Activated CD4-positive, alpha-beta T cell treated with anti-CD3 and anti-CD28 coated beads for 36 hours (primary cell): ENCODE measurements around the gene ALKAL2. TPM values are rescaled to one million over a fixed set of nuclear protein-coding genes. Genes with fewer than 3 reads are reported as not detected.

Source experiments
- ATAC-seq: fragments of 200-7000 bp; cut with Tn5 transposase; one replicate; pipeline ENCODE4 v1.10.0; 2021; ENCODE audit warnings: mild to moderate bottlenecking, moderate library complexity
- CTCF ChIA-PET: fragments of 350-600 bp; sonication (Branson Sonifier 250); formaldehyde crosslinking; loops from one replicate; lab custom pipeline; 2021; ENCODE audit warnings: antibody characterized with exemption; lab: Charles Lee
- POLR2A ChIA-PET: fragments of 350-600 bp; sonication (Branson Sonifier 250); formaldehyde crosslinking; loops from one replicate; lab custom pipeline; 2021; ENCODE audit warnings: antibody characterized with exemption, inconsistent platforms; lab: Charles Lee
- DNase-seq: peaks from one replicate; pipeline ENCODE4 v3.0.0-alpha.2; 2020
- H3K27ac Mint-ChIP-seq: one replicate; pipeline ENCODE4 v1.8.0; 2021; ENCODE audit warnings: mixed read lengths
- H3K27me3 Mint-ChIP-seq: one replicate; pipeline ENCODE4 v1.8.0; 2021; ENCODE audit warnings: mixed read lengths
- H3K36me3 Mint-ChIP-seq: one replicate; pipeline ENCODE4 v1.8.0; 2021; ENCODE audit warnings: low read depth, mixed read lengths
- H3K4me1 Mint-ChIP-seq: one replicate; pipeline ENCODE4 v1.8.0; 2021; ENCODE audit warnings: mixed read lengths
- H3K4me3 Mint-ChIP-seq: one replicate; pipeline ENCODE4 v1.8.0; 2021; ENCODE audit warnings: mild to moderate bottlenecking, moderate library complexity, mixed read lengths
- H3K9me3 Mint-ChIP-seq: one replicate; pipeline ENCODE4 v1.8.0; 2021; ENCODE audit warnings: low read depth, mixed read lengths
- intact Hi-C, 2 experiments: fragments of 100-400 bp; cut with DNase I in 1 of 2; cut with micrococcal nuclease in 1 of 2; formaldehyde crosslinking; loops; one replicate each; pipeline versions ENCODE4 v1.14.2 to v1.15.1; 2022 to 2024; cut with DNase I, micrococcal nuclease
- total RNA-seq, 2 experiments: library from RNA; stranded (reverse); gene quantifications; one replicate each; pipeline ENCODE4 v1.2.3, GENCODE V29; 2021

The ALKAL2 gene
- total RNA-seq, 2 experiments from 2014 or later = not detected

- H3K27me3 Mint-ChIP-seq = no peaks in the 10 kb centered on the region
- ATAC-seq (no peak), DNase-seq (no peak)
- no peak overlapping the region for H3K27ac Mint-ChIP-seq
- peaks cover 29% of the 10 kb centered on the region for H3K36me3 Mint-ChIP-seq
- ChIA-PET CTCF (interaction anchor here (0.5 to 1.1 kb wide), 3 partner anchors 23 to 153 kb away, joined by 3 to 6 read pairs (median 3); no protein-coding TSS in a partner anchor), POLR2A (interaction anchor here (0.6 kb wide), 1 partner anchor 17 kb away, joined by 3 read pairs; no protein-coding TSS in a partner anchor)
- intact Hi-C loops = loop anchor here (2.0 to 10.0 kb wide), 2 partner anchors 15 to 365 kb away; no protein-coding TSS in a partner anchor
- no peak overlapping the region for H3K4me3 Mint-ChIP-seq
- peaks cover 56% of the 10 kb centered on the region for H3K4me1 Mint-ChIP-seq
- no peaks in the 10 kb centered on the region for H3K9me3 Mint-ChIP-seq
Measured at GRCh38 chr2:269356-270030, 18.4 kb downstream of the ALKAL2 start.

GRCh38 chr2:268323-268722, 19.6 kb downstream of the ALKAL2 start:
- no peaks in the 10 kb centered on the region for H3K9me3 Mint-ChIP-seq
- CTCF ChIA-PET = interaction anchor here (0.6 kb wide), 1 partner anchor 156 kb away, joined by 6 read pairs; no protein-coding TSS in a partner anchor
- peaks cover 27% of the 10 kb centered on the region for H3K36me3 Mint-ChIP-seq
- no peak overlapping the region for H3K27ac Mint-ChIP-seq
- no peaks in the 10 kb centered on the region for H3K27me3 Mint-ChIP-seq
- no peak overlapping the region for H3K4me3 Mint-ChIP-seq
- intact Hi-C loops = loop anchor here (2.0 to 10.0 kb wide), 2 partner anchors 16 to 366 kb away; no protein-coding TSS in a partner anchor
- DNase-seq (no peak), ATAC-seq (no peak)
- POLR2A ChIA-PET = no interaction called here
- peaks cover 56% of the 10 kb centered on the region for H3K4me1 Mint-ChIP-seq

- no peaks in the 10 kb centered on the region for H3K9me3 Mint-ChIP-seq
- H3K4me3 Mint-ChIP-seq = peak within 1 kb of the TSS; percentile 92
- no peaks in the 10 kb centered on the region for H3K27me3 Mint-ChIP-seq
- POLR2A ChIA-PET = no interaction called here
- ATAC-seq (peak; percentile 95), DNase-seq (peak; percentile 96)
- intact Hi-C loops = loop anchor here (1.0 to 10.0 kb wide), 4 partner anchors 174 to 413 kb away; partner anchors contain the start of gene TMEM18 (in 2 of the 2)
- H3K36me3 Mint-ChIP-seq = peaks cover 27% of the 10 kb centered on the region
- peaks cover 45% of the 10 kb centered on the region for H3K4me1 Mint-ChIP-seq
- H3K27ac Mint-ChIP-seq = peak within 1 kb of the TSS; percentile 87
- CTCF ChIA-PET = interaction anchor here (1.1 kb wide), 1 partner anchor 18 kb away, joined by 3 read pairs; no protein-coding TSS in a partner anchor
Measured at GRCh38 chr2:264493-265468, 23.1 kb downstream of the ALKAL2 start, which contains the start of gene ACP1. TSS of gene ACP1 (plus strand) at chr2:264947. CDS start at chr2:264965, 18 bp downstream.

- Mint-ChIP-seq H3K27ac (peak within 1 kb of the TSS; percentile 87), H3K4me1 (peaks cover 39% of the 10 kb centered on the region), H3K36me3 (peaks cover 28% of the 10 kb centered on the region), H3K9me3 (no peaks in the 10 kb centered on the region), H3K27me3 (no peaks in the 10 kb centered on the region), H3K4me3 (peak within 1 kb of the TSS; percentile 92)
- ChIA-PET CTCF (interaction anchor here (1.1 kb wide), 1 partner anchor 17 kb away, joined by 3 read pairs; no protein-coding TSS in a partner anchor), POLR2A (no interaction called here)
- intact Hi-C loops = loop anchor here (1.0 to 10.0 kb wide), 4 partner anchors 175 to 413 kb away; partner anchors contain the start of gene TMEM18 (in 2 of the 2)
- DNase-seq (peak; percentile 67), ATAC-seq (peak; percentile 25)
Measured at GRCh38 chr2:263774-264492, 24.0 kb downstream of the ALKAL2 start, which contains the start of gene SH3YL1. TSS of gene SH3YL1 (minus strand) at chr2:264032. CDS start at chr2:263984, 48 bp downstream.

GRCh38 chr2:263022-263738, 24.7 kb downstream of the ALKAL2 start:
- DNase-seq = no peak
- peak overlapping the region; percentile 69 for H3K27ac Mint-ChIP-seq
- peaks cover 32% of the 10 kb centered on the region for H3K4me1 Mint-ChIP-seq
- ChIA-PET POLR2A (no interaction called here), CTCF (interaction anchor here (1.1 kb wide), 1 partner anchor 16 kb away, joined by 3 read pairs; no protein-coding TSS in a partner anchor)
- peaks cover 31% of the 10 kb centered on the region for H3K36me3 Mint-ChIP-seq
- no peaks in the 10 kb centered on the region for H3K27me3 Mint-ChIP-seq
- H3K9me3 Mint-ChIP-seq = peaks cover 2% of the 10 kb centered on the region
- no peak for ATAC-seq
- H3K4me3 Mint-ChIP-seq = peak overlapping the region; percentile 92
- intact Hi-C loops = loop anchor here (5.0 to 10.0 kb wide), 2 partner anchors 372 to 399 kb away; no protein-coding TSS in a partner anchor

- intact Hi-C loops = loop anchor here (5.0 to 10.0 kb wide), 2 partner anchors 373 to 400 kb away; no protein-coding TSS in a partner anchor
- ATAC-seq = no peak
Measured at GRCh38 chr2:262117-262516, 25.8 kb downstream of the ALKAL2 start.

GRCh38 chr2:260507-261161, 27.3 kb downstream of the ALKAL2 start:
- Mint-ChIP-seq H3K27ac (no peak overlapping the region), H3K4me1 (peaks cover 9% of the 10 kb centered on the region), H3K36me3 (peaks cover 27% of the 10 kb centered on the region), H3K27me3 (no peaks in the 10 kb centered on the region), H3K9me3 (peaks cover 6% of the 10 kb centered on the region), H3K4me3 (no peak overlapping the region)
- ChIA-PET POLR2A (no interaction called here), CTCF (interaction anchor here (0.9 to 1.8 kb wide), 3 partner anchors 8 to 11 kb away, joined by 3 to 6 read pairs (median 3); no protein-coding TSS in a partner anchor)
- ATAC-seq (no peak), DNase-seq (no peak)
- intact Hi-C loops = loop anchor here (5.0 to 10.0 kb wide), 2 partner anchors 374 to 402 kb away; no protein-coding TSS in a partner anchor

More at GRCh38 chr2:262117-262516, 25.8 kb downstream of the ALKAL2 start:
- Mint-ChIP-seq H3K9me3 (peaks cover 6% of the 10 kb centered on the region), H3K36me3 (peaks cover 31% of the 10 kb centered on the region), H3K27me3 (no peaks in the 10 kb centered on the region), H3K4me3 (no peak overlapping the region), H3K27ac (no peak overlapping the region), H3K4me1 (peaks cover 23% of the 10 kb centered on the region)
- no peak for DNase-seq
- POLR2A ChIA-PET = no interaction called here
- CTCF ChIA-PET = interaction anchor here (1.1 to 1.8 kb wide), 3 partner anchors 9 to 15 kb away, joined by 3 to 6 read pairs (median 4); no protein-coding TSS in a partner anchor

- no peak for ATAC-seq
- H3K36me3 Mint-ChIP-seq = peaks cover 25% of the 10 kb centered on the region
- H3K9me3 Mint-ChIP-seq = peaks cover 6% of the 10 kb centered on the region
- H3K27ac Mint-ChIP-seq = no peak overlapping the region
- CTCF ChIA-PET = interaction anchor here (0.9 kb wide), 1 partner anchor 11 kb away, joined by 3 read pairs; no protein-coding TSS in a partner anchor
- peaks cover 8% of the 10 kb centered on the region for H3K4me1 Mint-ChIP-seq
- no peak overlapping the region for H3K4me3 Mint-ChIP-seq
- POLR2A ChIA-PET = no interaction called here
- no peak for DNase-seq
- intact Hi-C loops = loop anchor here (5.0 to 10.0 kb wide), 2 partner anchors 375 to 402 kb away; no protein-coding TSS in a partner anchor
- no peaks in the 10 kb centered on the region for H3K27me3 Mint-ChIP-seq
Measured at GRCh38 chr2:259789-260331, 28.0 kb downstream of the ALKAL2 start.

GRCh38 chr2:258933-259332, 29.0 kb downstream of the ALKAL2 start:
- no peak for DNase-seq
- Mint-ChIP-seq H3K4me1 (peaks cover 8% of the 10 kb centered on the region), H3K27me3 (no peaks in the 10 kb centered on the region), H3K27ac (no peak overlapping the region), H3K4me3 (no peak overlapping the region), H3K36me3 (peaks cover 25% of the 10 kb centered on the region), H3K9me3 (peaks cover 6% of the 10 kb centered on the region)
- no peak for ATAC-seq
- intact Hi-C loops = no loop called here
- ChIA-PET CTCF (interaction anchor here (1.5 kb wide), 1 partner anchor 14 kb away, joined by 4 read pairs; no protein-coding TSS in a partner anchor), POLR2A (no interaction called here)
